Smooth muscle cell (in vitro differentiated cells): Measurements from ENCODE around the gene HMCN1. TPM values are rescaled to one million over a fixed set of nuclear protein-coding genes. Genes with fewer than 3 reads are reported as not detected.

Experiments
- DNase-seq: peaks from one replicate; lab custom pipeline; 2025; ENCODE audit not compliant: unreplicated experiment; lab: John Stamatoyannopoulos, UW
- H2AFZ ChIP-seq: fragments of 200-600 bp; sonication (generic); 2 replicates; pipeline ENCODE4 v1.6.0; 2016; ENCODE audit warnings: antibody characterized with exemption, low read depth, mild to moderate bottlenecking
- H3F3A ChIP-seq: fragments of 200-600 bp; sonication (generic); 2 replicates; pipeline ENCODE4 v1.6.0; 2017; ENCODE audit warnings: antibody characterized with exemption, low read depth
- H3K27ac ChIP-seq: fragments of 200-600 bp; sonication (generic); 2 replicates; pipeline ENCODE4 v1.5.1; 2016; ENCODE audit warnings: low read depth, mild to moderate bottlenecking
- H3K27me3 ChIP-seq: fragments of 200-600 bp; sonication (generic); 2 replicates; pipeline ENCODE4 v1.6.1; 2016; ENCODE audit warnings: low read depth, mild to moderate bottlenecking
- H3K36me3 ChIP-seq: fragments of 200-600 bp; sonication (generic); 2 replicates; pipeline ENCODE4 v1.5.1; 2016; ENCODE audit warnings: low read depth
- H3K4me1 ChIP-seq: fragments of 200-600 bp; sonication (generic); 2 replicates; pipeline ENCODE4 v1.5.1; 2016; ENCODE audit warnings: low read depth
- H3K4me2 ChIP-seq: fragments of 200-600 bp; sonication (generic); 2 replicates; pipeline ENCODE4 v1.6.0; 2016; ENCODE audit warnings: mild to moderate bottlenecking
- H3K4me3 ChIP-seq: fragments of 200-600 bp; sonication (generic); 2 replicates; pipeline ENCODE4 v1.5.1; 2016; ENCODE audit warnings: mild to moderate bottlenecking
- H3K79me2 ChIP-seq: fragments of 200-600 bp; sonication (generic); 2 replicates; pipeline ENCODE4 v1.6.0; 2016; ENCODE audit warnings: low read depth, mild to moderate bottlenecking
- H3K9ac ChIP-seq: fragments of 200-600 bp; sonication (generic); 2 replicates; pipeline ENCODE4 v1.6.0; 2016; ENCODE audit warnings: low read depth
- H3K9me3 ChIP-seq: fragments of 200-600 bp; sonication (generic); replicated peaks from 2 replicates; pipeline ENCODE4 v1.5.1; 2016; ENCODE audit warnings: low read depth
- H4K20me1 ChIP-seq: fragments of 200-600 bp; sonication (generic); 2 replicates; pipeline ENCODE4 v1.6.0; 2016; ENCODE audit warnings: low read depth
- WGBS: methylation state at CpG from one replicate; pipeline ENCODE4 v1.1.7; 2016; ENCODE audit warnings: low lambda C conversion rate; 5-methylcytosine and 5-hydroxymethylcytosine counted together
- polyA plus RNA-seq: library from polyadenylated mRNA; unstranded; fragments of >200 nt; fragmentation: Nextera tagmentation; extraction: Ambion mirVana; gene quantifications from 2 replicates; pipeline ENCODE4 v1.2.1, GENCODE V29; 2016
- total RNA-seq: library from RNA; depleted of rRNA; stranded (reverse); fragments of >200 nt; gene quantifications from 2 replicates; pipeline ENCODE4 v1.2.3, GENCODE V29; 2014
- TF ChIP-seq, protein P1 (sequence below): fragments of 200-600 bp; sonication (generic); IDR thresholded peaks from 2 replicates; pipeline ENCODE4 v1.5.1; 2017; ENCODE audit warnings: borderline replicate concordance, mild to moderate bottlenecking, antibody characterized with exemption; ENCODE audit not compliant: insufficient read depth, poor library complexity, severe bottlenecking

HMCN1 gene
- total and polyA plus RNA-seq, 2 experiments from 2014 or later: 18.9 to 118 TPM

DNA sequence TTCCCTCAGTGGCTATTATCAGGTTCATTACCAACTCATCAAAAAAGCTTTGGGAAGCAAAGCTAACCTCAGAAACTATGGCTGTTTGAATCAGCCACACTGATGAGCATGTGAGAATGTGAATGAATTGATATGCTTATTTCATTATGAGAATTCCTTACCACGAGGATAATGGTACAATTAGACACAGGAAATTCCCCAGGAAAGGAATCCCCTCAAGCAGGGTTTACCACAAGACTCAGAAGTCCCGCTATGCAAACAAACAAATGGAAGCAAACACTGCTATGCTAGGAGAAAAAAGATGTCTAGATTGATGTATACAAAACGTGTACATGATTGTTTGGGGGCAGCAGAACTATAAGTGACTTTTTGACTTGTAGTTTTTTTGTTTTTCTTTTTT lies 205.0 kb downstream of the HMCN1 start:
- no peaks in the 10 kb centered on the region for H3K4me1 ChIP-seq
- no peaks in the 10 kb centered on the region for H3F3A ChIP-seq
- peak overlapping the region; percentile 17 for H3K27ac ChIP-seq
- no peaks in the 10 kb centered on the region for H4K20me1 ChIP-seq
- no peaks in the 10 kb centered on the region for H3K27me3 ChIP-seq
- 28% methylated on average over 3 of the region's 3 CpGs for WGBS
- DNase-seq: no peak
- no peak overlapping the region for H3K4me3 ChIP-seq
- no peaks in the 10 kb centered on the region for H3K9me3 ChIP-seq
- no peak overlapping the region for H2AFZ ChIP-seq
- no peaks in the 10 kb centered on the region for H3K79me2 ChIP-seq
- peaks cover 3% of the 10 kb centered on the region for H3K36me3 ChIP-seq
- H3K4me2 ChIP-seq: no peak overlapping the region
- TF ChIP-seq, protein P1, sequence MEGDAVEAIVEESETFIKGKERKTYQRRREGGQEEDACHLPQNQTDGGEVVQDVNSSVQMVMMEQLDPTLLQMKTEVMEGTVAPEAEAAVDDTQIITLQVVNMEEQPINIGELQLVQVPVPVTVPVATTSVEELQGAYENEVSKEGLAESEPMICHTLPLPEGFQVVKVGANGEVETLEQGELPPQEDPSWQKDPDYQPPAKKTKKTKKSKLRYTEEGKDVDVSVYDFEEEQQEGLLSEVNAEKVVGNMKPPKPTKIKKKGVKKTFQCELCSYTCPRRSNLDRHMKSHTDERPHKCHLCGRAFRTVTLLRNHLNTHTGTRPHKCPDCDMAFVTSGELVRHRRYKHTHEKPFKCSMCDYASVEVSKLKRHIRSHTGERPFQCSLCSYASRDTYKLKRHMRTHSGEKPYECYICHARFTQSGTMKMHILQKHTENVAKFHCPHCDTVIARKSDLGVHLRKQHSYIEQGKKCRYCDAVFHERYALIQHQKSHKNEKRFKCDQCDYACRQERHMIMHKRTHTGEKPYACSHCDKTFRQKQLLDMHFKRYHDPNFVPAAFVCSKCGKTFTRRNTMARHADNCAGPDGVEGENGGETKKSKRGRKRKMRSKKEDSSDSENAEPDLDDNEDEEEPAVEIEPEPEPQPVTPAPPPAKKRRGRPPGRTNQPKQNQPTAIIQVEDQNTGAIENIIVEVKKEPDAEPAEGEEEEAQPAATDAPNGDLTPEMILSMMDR: no peak
- no peak overlapping the region for H3K9ac ChIP-seq

DNA sequence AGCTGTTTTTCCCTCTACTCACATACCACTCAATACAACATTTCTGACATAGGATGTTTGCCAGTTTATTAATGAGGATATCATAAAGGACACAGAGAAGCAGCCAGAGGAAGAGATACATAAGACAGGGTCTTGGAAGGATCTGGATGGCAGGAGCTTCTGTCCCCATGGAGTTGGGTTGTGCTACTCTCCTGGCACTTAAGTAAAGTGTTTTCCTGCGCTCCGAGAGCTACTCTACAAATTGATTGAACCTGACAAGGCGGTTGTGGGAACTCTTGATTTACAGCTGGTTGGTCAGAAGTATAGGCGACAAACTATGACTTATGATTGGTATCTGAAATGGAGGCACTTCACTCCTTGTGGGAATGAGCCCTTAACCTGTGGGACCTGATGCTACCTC lies 208.8 kb downstream of the HMCN1 start:
- H3K79me2 ChIP-seq: no peaks in the 10 kb centered on the region

DNA sequence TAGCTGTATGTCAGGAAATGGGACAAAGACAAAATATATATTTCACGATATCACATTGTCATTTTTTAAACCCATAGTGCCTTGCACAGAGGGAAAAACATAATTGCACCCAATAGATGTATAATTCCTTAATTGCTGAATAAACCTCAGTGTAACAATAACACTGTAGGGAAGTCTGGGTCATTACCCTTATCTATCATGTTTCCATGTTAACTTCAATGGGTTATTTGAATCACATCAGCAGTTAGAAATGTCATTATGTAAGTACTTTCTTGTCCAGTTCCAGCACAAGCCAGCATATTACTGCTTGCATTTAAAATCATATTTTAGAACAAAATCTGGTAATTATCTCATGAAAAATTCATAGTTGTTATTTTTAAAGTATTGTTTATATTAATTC lies 222.7 kb downstream of the HMCN1 start:
- DNase-seq: no peak
- TF ChIP-seq, protein P1: no peak
- H3K27ac ChIP-seq: peak overlapping the region; percentile 54

More for the DNA sequence above, 208.8 kb downstream of the HMCN1 start:
- H3K4me3 ChIP-seq: no peak overlapping the region
- no peak overlapping the region for H3K27ac ChIP-seq
- 100% methylated on average over 4 of the region's 4 CpGs for WGBS
- no peak overlapping the region for H3K4me2 ChIP-seq
- no peaks in the 10 kb centered on the region for H3K27me3 ChIP-seq
- DNase-seq: no peak
- H3K9ac ChIP-seq: no peak overlapping the region
- H3K4me1 ChIP-seq: no peaks in the 10 kb centered on the region
- no peaks in the 10 kb centered on the region for H3K36me3 ChIP-seq
- no peaks in the 10 kb centered on the region for H4K20me1 ChIP-seq
- TF ChIP-seq, protein P1: no peak
- H2AFZ ChIP-seq: no peak overlapping the region
- H3K9me3 ChIP-seq: no peaks in the 10 kb centered on the region
- H3F3A ChIP-seq: no peaks in the 10 kb centered on the region

More for the DNA sequence above, 222.7 kb downstream of the HMCN1 start:
- Histone ChIP-seq H3K79me2 (no peaks in the 10 kb centered on the region), H2AFZ (no peak overlapping the region), H3K4me3 (no peak overlapping the region), H3K9ac (no peak overlapping the region), H3K36me3 (no peaks in the 10 kb centered on the region), H4K20me1 (no peaks in the 10 kb centered on the region), H3K9me3 (no peaks in the 10 kb centered on the region), H3K27me3 (no peaks in the 10 kb centered on the region), H3K4me1 (peaks cover 11% of the 10 kb centered on the region), H3K4me2 (peak overlapping the region; percentile 49), H3F3A (peaks cover 5% of the 10 kb centered on the region)
- 88% methylated on average over 1 of the region's 1 CpG for WGBS
